Body of pancreas (tissue), 4 donors: ENCODE results near the gene NPBWR2. TPM values are rescaled to one million over a fixed set of nuclear protein-coding genes. Genes with fewer than 3 reads are reported as not detected.
A peak's percentile ranks its signal among the peaks of the same experiment; 100 is the strongest.

Experiments used
- ATAC-seq: fragments of 150-250 bp; one replicate; pipeline ENCODE4 v1.9.1; 2016
- DNase-seq, 4 donors: peaks; one replicate each; pipeline ENCODE4 v3.0.0-alpha.2; 2019
- H3K27ac ChIP-seq, 4 donors: fragments of 200-600 bp; sonication (generic); 1 replicate in 3 of 4; 2 replicates in 1 of 4; pipeline versions ENCODE4 v1.5.1 to v1.6.1; 2016 to 2019; ENCODE audit warnings: mild to moderate bottlenecking in 1 of 4, mixed read lengths in 1 of 4, moderate library complexity in 1 of 4
- H3K27me3 ChIP-seq, 2 donors: fragments of 200-600 bp; sonication (generic); one replicate each; pipeline ENCODE4 v1.6.0; 2016; ENCODE audit warnings: mild to moderate bottlenecking in 1 of 2
- H3K36me3 ChIP-seq, 2 donors: fragments of 200-600 bp; sonication (generic); replicated peaks in 1 of 2; 2 replicates each; pipeline ENCODE4 v1.5.1; 2016; ENCODE audit warnings: low read depth in 2 of 2; ENCODE audit not compliant: insufficient read depth in 1 of 2
- H3K4me1 ChIP-seq: fragments of 200-600 bp; sonication (generic); one replicate; pipeline ENCODE4 v1.6.0; 2016
- H3K4me3 ChIP-seq, 2 donors: fragments of 200-600 bp; sonication (generic); 1 replicate in 1 of 2; 2 replicates in 1 of 2; pipeline ENCODE4 v1.5.1; 2016 to 2019
- H3K9me3 ChIP-seq, 3 donors: fragments of 200-600 bp; sonication (generic); 1 replicate in 2 of 3; 2 replicates in 1 of 3; pipeline ENCODE4 v1.5.1; 2016
- POLR2A ChIP-seq, 3 donors: fragments of 450-650 bp; IDR thresholded peaks; one replicate each; pipeline ENCODE4 v1.6.1; 2016; ENCODE audit warnings: antibody characterized with exemption in 3 of 3, mild to moderate bottlenecking in 2 of 3
- WGBS, 2 donors: methylation state at CpG; one replicate each; pipeline ENCODE4 v1.1.5; 2017; 5-methylcytosine and 5-hydroxymethylcytosine counted together
- intact Hi-C: fragments of 100-400 bp; cut with DNase I; formaldehyde crosslinking; loops from one replicate; pipeline ENCODE4 v1.15.1; 2023
- total RNA-seq, 2 donors: library from RNA; depleted of rRNA; stranded (reverse); fragments of >200 nt; gene quantifications; one replicate each; pipeline ENCODE4 v1.1.0, GENCODE V29; 2016
- TF ChIP-seq, protein P1 (sequence below), 7 experiments: fragments of 450-650 bp in 4 of 7; fragments of 200-600 bp in 3 of 7; sonication (generic) in 3 of 7; IDR thresholded peaks; one replicate each; pipeline ENCODE4 v1.5.1; 2016 to 2019; ENCODE audit warnings: antibody characterized with exemption in 7 of 7

The NPBWR2 gene
- total RNA-seq, 2 donors from 2014 or later = not detected

DNA sequence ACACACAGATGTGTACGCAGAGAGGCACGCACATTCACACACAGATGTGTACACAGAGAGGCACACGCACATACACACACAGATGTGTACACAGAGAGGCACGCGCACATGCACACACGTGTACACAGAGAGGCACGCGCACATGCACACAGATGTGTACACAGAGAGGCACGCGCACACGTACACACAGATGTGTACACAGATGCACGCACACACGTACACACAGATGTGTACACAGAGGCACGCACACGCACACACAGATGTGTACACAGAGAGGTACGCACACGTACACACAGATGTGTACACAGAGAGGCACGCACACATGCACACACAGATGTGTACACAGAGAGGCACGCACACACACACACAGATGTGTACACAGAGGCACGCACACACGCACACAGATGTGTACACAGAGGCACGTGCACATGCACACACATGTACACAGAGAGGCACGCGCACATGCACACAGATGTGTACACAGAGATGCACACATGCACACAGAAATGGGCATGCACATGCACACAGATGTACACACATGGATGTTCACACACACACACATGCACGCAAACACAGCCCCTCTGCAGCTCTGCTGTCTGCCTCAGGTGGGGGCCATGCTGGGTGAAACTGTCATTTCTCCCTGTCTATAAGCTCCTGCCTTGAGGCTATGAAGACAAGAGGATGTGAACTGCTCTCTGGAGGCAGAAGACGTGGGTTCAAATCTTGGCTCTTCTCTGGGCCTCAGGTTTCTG lies 42.6 kb upstream of the NPBWR2 start:
- Histone ChIP-seq H3K4me1 (no peaks in the 10 kb centered on the region), H3K27ac (no peak overlapping the region), H3K36me3 (no peaks in the 10 kb centered on the region), H3K9me3 (peaks cover 0 to 7% (median 0%) of the 10 kb centered on the region in 3 donors), H3K4me3 (no peak overlapping the region), H3K27me3 (no peaks in the 10 kb centered on the region)
- TF ChIP-seq POLR2A (IDR thresholded peaks at IDR 0.05) = no peak
- TF ChIP-seq, protein P1, sequence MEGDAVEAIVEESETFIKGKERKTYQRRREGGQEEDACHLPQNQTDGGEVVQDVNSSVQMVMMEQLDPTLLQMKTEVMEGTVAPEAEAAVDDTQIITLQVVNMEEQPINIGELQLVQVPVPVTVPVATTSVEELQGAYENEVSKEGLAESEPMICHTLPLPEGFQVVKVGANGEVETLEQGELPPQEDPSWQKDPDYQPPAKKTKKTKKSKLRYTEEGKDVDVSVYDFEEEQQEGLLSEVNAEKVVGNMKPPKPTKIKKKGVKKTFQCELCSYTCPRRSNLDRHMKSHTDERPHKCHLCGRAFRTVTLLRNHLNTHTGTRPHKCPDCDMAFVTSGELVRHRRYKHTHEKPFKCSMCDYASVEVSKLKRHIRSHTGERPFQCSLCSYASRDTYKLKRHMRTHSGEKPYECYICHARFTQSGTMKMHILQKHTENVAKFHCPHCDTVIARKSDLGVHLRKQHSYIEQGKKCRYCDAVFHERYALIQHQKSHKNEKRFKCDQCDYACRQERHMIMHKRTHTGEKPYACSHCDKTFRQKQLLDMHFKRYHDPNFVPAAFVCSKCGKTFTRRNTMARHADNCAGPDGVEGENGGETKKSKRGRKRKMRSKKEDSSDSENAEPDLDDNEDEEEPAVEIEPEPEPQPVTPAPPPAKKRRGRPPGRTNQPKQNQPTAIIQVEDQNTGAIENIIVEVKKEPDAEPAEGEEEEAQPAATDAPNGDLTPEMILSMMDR (IDR thresholded peaks at IDR 0.05) = no peak
- DNase-seq (no peak), ATAC-seq (no peak)
- intact Hi-C loops = no loop called here
- WGBS, 2 donors = 84 to 88% methylated on average over 25 to 26 of the region's 26 CpGs

DNA sequence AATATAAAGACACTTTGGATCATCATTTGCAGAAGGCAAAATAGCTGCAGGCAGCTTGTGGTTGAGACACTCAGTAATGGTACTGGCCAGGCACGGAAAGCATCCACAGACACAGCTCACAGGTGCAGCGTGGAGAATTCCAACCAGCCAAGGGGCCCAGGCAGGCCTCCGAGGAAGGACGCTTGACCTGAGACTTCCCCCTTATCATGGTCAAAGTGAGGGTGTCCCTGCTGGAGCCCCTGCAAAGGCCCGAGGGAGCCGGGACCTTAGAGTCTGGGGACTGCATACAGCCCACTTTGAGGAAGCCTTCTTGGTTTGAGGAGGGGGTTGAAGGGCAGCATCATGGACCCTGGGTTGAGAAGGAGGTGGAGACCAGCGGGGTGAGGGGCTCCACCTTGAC lies 41.8 kb upstream of the NPBWR2 start:
- DNase-seq (no peak), ATAC-seq (no peak)
- H3K9me3 ChIP-seq = peaks cover 0 to 10% (median 0%) of the 10 kb centered on the region in 3 donors
- 67 to 89% methylated on average over 6 to 7 of the region's 7 CpGs for WGBS, 2 donors
- H3K36me3 ChIP-seq = no peaks in the 10 kb centered on the region
- TF ChIP-seq, protein P1 (IDR thresholded peaks at IDR 0.05) = no peak
- TF ChIP-seq POLR2A (IDR thresholded peaks at IDR 0.05) = no peak
- no peaks in the 10 kb centered on the region for H3K4me1 ChIP-seq
- H3K4me3 ChIP-seq = no peak overlapping the region
- H3K27me3 ChIP-seq = no peaks in the 10 kb centered on the region
- intact Hi-C loops = no loop called here
- no peak overlapping the region for H3K27ac ChIP-seq

DNA sequence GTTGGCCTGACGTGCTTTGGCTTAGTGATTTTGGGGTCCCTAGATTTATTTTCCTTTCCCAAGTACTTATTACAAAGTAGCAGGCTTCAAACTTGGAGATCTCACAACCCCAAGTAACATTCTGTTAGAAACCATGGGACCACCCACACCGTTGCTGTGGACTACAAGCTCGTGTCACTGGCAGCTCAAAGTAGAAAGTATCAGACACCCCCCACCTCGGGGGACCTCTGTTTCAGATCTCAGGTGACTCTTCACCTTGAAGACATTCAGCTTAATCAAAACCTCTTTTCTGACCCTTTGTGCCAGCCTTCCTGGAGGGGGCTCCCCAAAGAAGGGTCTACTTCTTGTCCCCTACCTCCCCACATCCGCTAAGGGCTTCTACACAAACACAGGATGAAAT lies 41.2 kb upstream of the NPBWR2 start:
- no peak for DNase-seq
- Histone ChIP-seq H3K4me3 (no peak overlapping the region), H3K27me3 (no peaks in the 10 kb centered on the region), H3K36me3 (no peaks in the 10 kb centered on the region), H3K4me1 (no peaks in the 10 kb centered on the region), H3K9me3 (peaks cover 0 to 10% (median 0%) of the 10 kb centered on the region in 3 donors), H3K27ac (no peak overlapping the region)
- intact Hi-C loops = no loop called here
- no peak for ATAC-seq
- 66 to 71% methylated on average over 5 of the region's 5 CpGs for WGBS, 2 donors
- TF ChIP-seq, protein P1 (IDR thresholded peaks at IDR 0.05) = no peak
- no peak for TF ChIP-seq POLR2A (IDR thresholded peaks at IDR 0.05)

- TF ChIP-seq POLR2A (IDR thresholded peaks at IDR 0.05) = no peak
- TF ChIP-seq, protein P1 (IDR thresholded peaks at IDR 0.05) = no peak
- Histone ChIP-seq H3K27ac (no peak overlapping the region), H3K27me3 (no peaks in the 10 kb centered on the region), H3K9me3 (peaks cover 0 to 10% (median 0%) of the 10 kb centered on the region in 3 donors), H3K36me3 (no peaks in the 10 kb centered on the region), H3K4me1 (no peaks in the 10 kb centered on the region), H3K4me3 (no peak overlapping the region)
- intact Hi-C loops = no loop called here
- DNase-seq (peak in 1 of 4 donors; percentile 6), ATAC-seq (no peak)
- WGBS, 2 donors = 58 to 73% methylated on average over 5 to 11 of the region's 12 CpGs
Observed at GRCh38 chr20:64146936-64147477, 39.6 kb upstream of the NPBWR2 start.
